Loucy (cell line): Measurements from ENCODE around the gene GPER1.

Experiments used
- H2AFZ ChIP-seq: fragments of 200-600 bp; sonication (generic); 2 replicates; pipeline ENCODE4 v1.6.0; 2016; ENCODE audit warnings: antibody characterized with exemption, mild to moderate bottlenecking, low read length, moderate library complexity
- H3F3A ChIP-seq: fragments of 200-600 bp; 2 replicates; pipeline ENCODE4 v1.6.0; 2016; ENCODE audit warnings: antibody characterized with exemption, low read depth, mild to moderate bottlenecking
- H3K27me3 ChIP-seq: fragments of 200-600 bp; sonication (generic); 2 replicates; pipeline ENCODE4 v1.6.1; 2014; ENCODE audit warnings: low read length, mild to moderate bottlenecking; ENCODE audit not compliant: insufficient read depth, poor library complexity, severe bottlenecking
- H3K36me3 ChIP-seq: fragments of 200-600 bp; sonication (generic); 2 replicates; pipeline ENCODE4 v1.6.1; 2016; ENCODE audit warnings: low read length; ENCODE audit not compliant: insufficient read depth
- H3K4me1 ChIP-seq: fragments of 200-600 bp; sonication (generic); 2 replicates; pipeline ENCODE4 v1.5.1; 2014; ENCODE audit warnings: low read length, mild to moderate bottlenecking; ENCODE audit not compliant: insufficient read depth, poor library complexity, severe bottlenecking
- H3K4me2 ChIP-seq: fragments of 200-600 bp; sonication (generic); 2 replicates; pipeline ENCODE4 v1.6.0; 2014; ENCODE audit warnings: antibody characterized with exemption, low read length, low read depth, mild to moderate bottlenecking; ENCODE audit not compliant: poor library complexity, severe bottlenecking
- H3K4me3 ChIP-seq: fragments of 200-600 bp; sonication (generic); 2 replicates; pipeline ENCODE4 v1.5.1; 2014; ENCODE audit warnings: low read length, mild to moderate bottlenecking, mixed read lengths; ENCODE audit not compliant: poor library complexity, severe bottlenecking
- H3K79me2 ChIP-seq: fragments of 200-600 bp; sonication (generic); 2 replicates; pipeline ENCODE4 v1.6.1; 2014; ENCODE audit warnings: low read length; ENCODE audit not compliant: insufficient read depth
- H3K9ac ChIP-seq: fragments of 200-600 bp; sonication (generic); 2 replicates; pipeline ENCODE4 v1.6.0; 2014; ENCODE audit warnings: mild to moderate bottlenecking, low read depth, low read length, moderate library complexity; ENCODE audit not compliant: poor library complexity, severe bottlenecking
- H3K9me2 ChIP-seq: fragments of 200-600 bp; sonication (generic); replicated peaks from 2 replicates; pipeline ENCODE4 v1.6.1; 2016; ENCODE audit warnings: low read depth, low read length, mixed read lengths
- H3K9me3 ChIP-seq: fragments of 200-600 bp; sonication (generic); 2 replicates; pipeline ENCODE4 v1.6.1; 2014; ENCODE audit warnings: mild to moderate bottlenecking, antibody characterized with exemption, low read length, low read depth; ENCODE audit not compliant: insufficient read depth
- H4K20me1 ChIP-seq: fragments of 200-600 bp; sonication (generic); 2 replicates; pipeline ENCODE4 v1.6.0; 2014; ENCODE audit warnings: antibody characterized with exemption, low read length, mild to moderate bottlenecking; ENCODE audit not compliant: insufficient read depth, poor library complexity, severe bottlenecking
- EZH2phosphoT487 ChIP-seq: fragments of 200-600 bp; IDR thresholded peaks from 2 replicates; pipeline ENCODE4 v1.6.1; 2018; ENCODE audit warnings: antibody characterized with exemption, mild to moderate bottlenecking, moderate library complexity, borderline replicate concordance
- TF ChIP-seq, protein P1 (sequence below): fragments of 200-600 bp; sonication (generic); conservative IDR thresholded peaks from 2 replicates; pipeline ENCODE4 v1.5.1; 2014; ENCODE audit warnings: mild to moderate bottlenecking, antibody characterized with exemption, low read length

The GPER1 gene

GRCh38 chr7:1086588-1087464 is 1.1 kb upstream of the GPER1 start:
- H3F3A ChIP-seq: no peaks in the 10 kb centered on the region
- no peaks in the 10 kb centered on the region for H3K27me3 ChIP-seq
- peak overlapping the region; percentile 18 for H3K9ac ChIP-seq
- TF ChIP-seq, protein P1, sequence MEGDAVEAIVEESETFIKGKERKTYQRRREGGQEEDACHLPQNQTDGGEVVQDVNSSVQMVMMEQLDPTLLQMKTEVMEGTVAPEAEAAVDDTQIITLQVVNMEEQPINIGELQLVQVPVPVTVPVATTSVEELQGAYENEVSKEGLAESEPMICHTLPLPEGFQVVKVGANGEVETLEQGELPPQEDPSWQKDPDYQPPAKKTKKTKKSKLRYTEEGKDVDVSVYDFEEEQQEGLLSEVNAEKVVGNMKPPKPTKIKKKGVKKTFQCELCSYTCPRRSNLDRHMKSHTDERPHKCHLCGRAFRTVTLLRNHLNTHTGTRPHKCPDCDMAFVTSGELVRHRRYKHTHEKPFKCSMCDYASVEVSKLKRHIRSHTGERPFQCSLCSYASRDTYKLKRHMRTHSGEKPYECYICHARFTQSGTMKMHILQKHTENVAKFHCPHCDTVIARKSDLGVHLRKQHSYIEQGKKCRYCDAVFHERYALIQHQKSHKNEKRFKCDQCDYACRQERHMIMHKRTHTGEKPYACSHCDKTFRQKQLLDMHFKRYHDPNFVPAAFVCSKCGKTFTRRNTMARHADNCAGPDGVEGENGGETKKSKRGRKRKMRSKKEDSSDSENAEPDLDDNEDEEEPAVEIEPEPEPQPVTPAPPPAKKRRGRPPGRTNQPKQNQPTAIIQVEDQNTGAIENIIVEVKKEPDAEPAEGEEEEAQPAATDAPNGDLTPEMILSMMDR: peak; percentile 82
- TF ChIP-seq EZH2phosphoT487: no peak
- H3K9me3 ChIP-seq: no peaks in the 10 kb centered on the region
- H3K9me2 ChIP-seq: no peaks in the 10 kb centered on the region
- H3K4me2 ChIP-seq: no peak overlapping the region
- H3K4me3 ChIP-seq: no peak overlapping the region
- peak overlapping the region; percentile 73; the same call in 1 of the 2 replicates for H2AFZ ChIP-seq
- no peaks in the 10 kb centered on the region for H3K36me3 ChIP-seq
- H3K4me1 ChIP-seq: peaks cover 4% of the 10 kb centered on the region
- no peaks in the 10 kb centered on the region for H4K20me1 ChIP-seq
- no peaks in the 10 kb centered on the region for H3K79me2 ChIP-seq

GRCh38 chr7:1087465-1087814 is 473 bp upstream of the GPER1 start:
- no peaks in the 10 kb centered on the region for H4K20me1 ChIP-seq
- no peak overlapping the region for H2AFZ ChIP-seq
- H3K9ac ChIP-seq: no peak overlapping the region
- no peak overlapping the region for H3K4me2 ChIP-seq
- no peak overlapping the region for H3K4me3 ChIP-seq
- no peaks in the 10 kb centered on the region for H3K27me3 ChIP-seq
- TF ChIP-seq EZH2phosphoT487: no peak
- TF ChIP-seq, protein P1: no peak
- no peaks in the 10 kb centered on the region for H3K9me2 ChIP-seq
- H3F3A ChIP-seq: no peaks in the 10 kb centered on the region
- H3K9me3 ChIP-seq: no peaks in the 10 kb centered on the region
- H3K36me3 ChIP-seq: no peaks in the 10 kb centered on the region
- H3K79me2 ChIP-seq: no peaks in the 10 kb centered on the region
- H3K4me1 ChIP-seq: peaks cover 4% of the 10 kb centered on the region

DNA sequence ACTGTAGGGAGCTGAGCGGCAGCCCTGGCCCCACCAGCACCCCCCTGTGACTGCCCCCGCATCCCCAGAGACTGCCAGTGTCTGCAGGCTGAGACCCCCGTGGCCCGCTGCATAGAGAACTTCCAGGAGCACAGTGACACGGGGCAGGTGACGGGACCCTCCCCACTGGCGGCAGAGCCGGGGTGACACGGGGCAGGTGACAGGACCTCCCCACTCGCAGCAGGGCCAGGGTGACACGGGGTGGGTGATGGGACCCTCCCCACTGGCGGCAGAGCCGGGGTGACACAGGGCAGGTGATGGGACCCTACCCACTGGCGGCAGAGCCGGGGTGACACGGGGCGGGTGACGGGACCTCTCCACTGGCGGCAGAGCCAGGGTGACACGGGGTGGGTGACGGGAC is 2.3 kb downstream of the GPER1 start:
- no peak overlapping the region for H3K9ac ChIP-seq
- H3K27me3 ChIP-seq: no peaks in the 10 kb centered on the region
- no peak overlapping the region for H3K4me2 ChIP-seq
- no peaks in the 10 kb centered on the region for H3K9me3 ChIP-seq
- TF ChIP-seq, protein P1: no peak
- TF ChIP-seq EZH2phosphoT487: no peak
- no peaks in the 10 kb centered on the region for H3F3A ChIP-seq
- no peaks in the 10 kb centered on the region for H3K79me2 ChIP-seq
- H3K9me2 ChIP-seq: no peaks in the 10 kb centered on the region
- H2AFZ ChIP-seq: no peak overlapping the region
- peaks cover 4% of the 10 kb centered on the region for H3K4me1 ChIP-seq
- H3K36me3 ChIP-seq: no peaks in the 10 kb centered on the region
- H4K20me1 ChIP-seq: no peaks in the 10 kb centered on the region
- H3K4me3 ChIP-seq: no peak overlapping the region
